Fibroblast of mammary gland (primary cell): ENCODE measurements around the gene SIK2.

Source experiments
- DNase-seq: peaks from one replicate; pipeline ENCODE4 v3.0.0-alpha.2; 2010; ENCODE audit warnings: low read depth
- H3K4me3 ChIP-seq: 2 replicates; pipeline ENCODE4 v1.5.1; 2011; ENCODE audit warnings: low read depth, mild to moderate bottlenecking, low read length, moderate library complexity; ENCODE audit not compliant: control insufficient read depth
- CTCF ChIP-seq: conservative IDR thresholded peaks from 2 replicates; pipeline ENCODE4 v1.5.1; 2011; ENCODE audit warnings: low read depth, low read length, inconsistent platforms; ENCODE audit not compliant: control insufficient read depth, insufficient read depth

SIK2 gene

DNA sequence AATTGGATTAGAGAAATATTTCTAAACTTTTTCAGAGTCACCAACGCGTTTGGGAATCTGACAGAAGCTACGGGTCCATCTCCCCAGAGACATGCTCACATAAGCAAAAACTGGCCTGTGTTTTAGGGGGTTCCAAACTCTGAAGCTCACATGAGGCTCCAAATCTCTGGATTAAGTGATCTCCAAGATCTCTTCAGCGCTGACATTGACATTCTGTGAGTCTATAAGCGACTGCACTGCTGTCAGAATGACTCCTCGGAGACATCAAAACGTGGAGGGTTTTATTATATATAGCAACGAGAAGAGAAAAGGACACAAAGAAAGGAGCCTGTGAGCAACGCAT, 642 bp upstream of the SIK2 start:
- DNase-seq: no peak
- peak overlapping the region; percentile 49 for H3K4me3 ChIP-seq
- no peak for TF ChIP-seq CTCF

GRCh38 chr11:111602865-111603610, 789 bp downstream of the SIK2 start:
- DNase-seq: peak; percentile 52
- TF ChIP-seq CTCF: no peak
- peak overlapping the region; percentile 82 for H3K4me3 ChIP-seq

DNA sequence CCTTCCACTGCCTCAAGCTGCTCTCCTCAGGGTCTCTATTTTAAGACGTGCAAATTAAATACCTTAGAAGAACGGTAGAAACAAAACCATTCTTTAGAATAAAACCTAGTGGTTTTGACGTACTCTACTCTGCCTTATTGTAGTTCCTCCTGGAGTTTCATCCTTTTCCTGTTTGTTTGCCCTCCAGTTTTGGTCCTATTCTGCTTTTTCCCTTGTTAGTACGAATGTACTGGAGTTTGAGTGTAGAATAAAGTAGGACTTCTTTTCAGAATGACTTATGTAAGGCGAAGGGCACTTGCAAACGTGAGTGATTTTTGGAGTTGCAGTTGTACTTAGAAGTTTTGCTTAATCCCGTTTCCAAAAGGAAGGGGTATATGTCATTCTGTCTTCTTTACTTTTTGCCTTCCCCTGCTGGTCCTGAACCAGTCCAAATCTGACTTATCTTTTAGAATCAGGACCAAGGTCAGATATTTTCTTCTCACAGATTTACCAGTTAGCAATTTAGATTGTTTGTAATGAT, 1.4 kb downstream of the SIK2 start:
- peak overlapping the region; percentile 82 for H3K4me3 ChIP-seq
- no peak for TF ChIP-seq CTCF
- DNase-seq: peak; percentile 33

- peak overlapping the region; percentile 82 for H3K4me3 ChIP-seq
- DNase-seq: peak; percentile 69
- TF ChIP-seq CTCF: peak; percentile 68
Observed at GRCh38 chr11:111604392-111605009, 2.3 kb downstream of the SIK2 start.

GRCh38 chr11:111605681-111606080, 3.4 kb downstream of the SIK2 start:
- no peak for DNase-seq
- H3K4me3 ChIP-seq: no peak overlapping the region
- no peak for TF ChIP-seq CTCF

DNA sequence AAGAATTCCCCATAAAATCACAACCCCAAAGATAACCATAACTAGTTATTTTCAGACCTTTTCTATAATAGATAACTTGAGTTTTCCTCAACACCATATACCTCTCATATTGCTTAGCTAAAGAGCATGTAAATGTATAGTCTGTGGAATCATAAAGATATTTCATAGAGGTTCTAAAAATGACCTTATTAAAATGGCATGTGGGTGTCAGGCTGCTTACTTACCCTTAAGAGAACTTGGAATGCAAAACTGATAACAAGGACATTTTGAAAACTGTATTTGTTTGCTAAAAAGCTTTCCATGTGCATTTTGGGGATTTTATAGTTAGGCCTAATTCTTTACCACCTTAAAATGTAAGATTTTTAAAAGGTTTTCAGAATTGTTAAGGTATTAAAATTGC, 4.7 kb downstream of the SIK2 start:
- H3K4me3 ChIP-seq: no peak overlapping the region
- DNase-seq: no peak
- TF ChIP-seq CTCF: no peak
